Measurements from ENCODE around the gene NGFR. TPM values are rescaled to one million over a fixed set of nuclear protein-coding genes. Genes with fewer than 3 reads are reported as not detected.

NGFR gene
- total and polyA plus RNA-seq, 2 donors (not counting 1 experiment from before 2014, with no cell fraction given): 0.14 to 0.17 TPM

DNA sequence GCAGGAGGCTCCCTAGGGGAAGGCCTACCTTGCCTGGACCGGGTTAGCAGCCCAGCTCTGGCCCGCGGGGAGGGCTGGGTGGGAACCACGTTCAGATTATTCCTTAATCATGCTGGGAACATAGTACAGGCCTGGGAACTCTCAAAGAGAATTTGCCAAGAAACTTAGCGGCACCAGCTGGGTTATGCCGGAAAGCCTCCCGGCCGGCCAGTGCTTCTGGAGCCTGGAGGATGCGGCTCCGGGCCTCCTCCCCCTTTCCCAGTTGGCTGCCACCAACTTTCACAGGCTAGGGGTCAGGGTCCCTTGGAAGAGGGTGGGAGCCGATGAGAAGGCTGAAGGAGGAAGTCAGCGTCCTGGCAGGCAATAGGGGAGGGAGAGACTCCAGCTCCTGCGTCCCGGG, 10.8 kb downstream of the NGFR start:
- Histone ChIP-seq H3K36me3 (ENCODE audit: control insufficient read depth, insufficient read depth, low read length) (no peaks in the 10 kb centered on the region), H2AFZ (ENCODE audit: low read length) (no peak overlapping the region), H3K4me2 (ENCODE audit: extremely low read depth, insufficient read depth, low read length) (no peak overlapping the region), H3K27ac (ENCODE audit: insufficient read depth, low read length) (no peak overlapping the region), H3K9me3 (ENCODE audit: control insufficient read depth, insufficient read depth, low read depth, low read length) (no peaks in the 10 kb centered on the region), H3K9ac (ENCODE audit: insufficient read depth, low read length) (no peak overlapping the region), H3K4me1 (ENCODE audit: control insufficient read depth, extremely low read depth, insufficient read depth, low read length) (no peaks in the 10 kb centered on the region), H4K20me1 (ENCODE audit: control insufficient read depth, extremely low read depth, insufficient read depth, low read length) (no peaks in the 10 kb centered on the region), H3K79me2 (ENCODE audit: control insufficient read depth, insufficient read depth, low read length) (no peaks in the 10 kb centered on the region), H3K4me3 (replicated peaks in 1 of 4; ENCODE audit: control extremely low read depth in 1 of 4, insufficient read depth in 1 of 4, low read depth in 3 of 4, low read length in 4 of 4) (no peak overlapping the region), H3K27me3 (ENCODE audit: control insufficient read depth, insufficient read depth, low read length) (peaks cover 33% of the 10 kb centered on the region)
- DNase-seq (ENCODE audit: low read depth in 2 of 2): no peak
- no peak for TF ChIP-seq EZH2 (IDR thresholded peaks at IDR 0.05; ENCODE audit: low read length, missing control alignments)
- TF ChIP-seq, protein P1, sequence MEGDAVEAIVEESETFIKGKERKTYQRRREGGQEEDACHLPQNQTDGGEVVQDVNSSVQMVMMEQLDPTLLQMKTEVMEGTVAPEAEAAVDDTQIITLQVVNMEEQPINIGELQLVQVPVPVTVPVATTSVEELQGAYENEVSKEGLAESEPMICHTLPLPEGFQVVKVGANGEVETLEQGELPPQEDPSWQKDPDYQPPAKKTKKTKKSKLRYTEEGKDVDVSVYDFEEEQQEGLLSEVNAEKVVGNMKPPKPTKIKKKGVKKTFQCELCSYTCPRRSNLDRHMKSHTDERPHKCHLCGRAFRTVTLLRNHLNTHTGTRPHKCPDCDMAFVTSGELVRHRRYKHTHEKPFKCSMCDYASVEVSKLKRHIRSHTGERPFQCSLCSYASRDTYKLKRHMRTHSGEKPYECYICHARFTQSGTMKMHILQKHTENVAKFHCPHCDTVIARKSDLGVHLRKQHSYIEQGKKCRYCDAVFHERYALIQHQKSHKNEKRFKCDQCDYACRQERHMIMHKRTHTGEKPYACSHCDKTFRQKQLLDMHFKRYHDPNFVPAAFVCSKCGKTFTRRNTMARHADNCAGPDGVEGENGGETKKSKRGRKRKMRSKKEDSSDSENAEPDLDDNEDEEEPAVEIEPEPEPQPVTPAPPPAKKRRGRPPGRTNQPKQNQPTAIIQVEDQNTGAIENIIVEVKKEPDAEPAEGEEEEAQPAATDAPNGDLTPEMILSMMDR (conservative IDR thresholded peaks at IDR 0.05 in 1 of 2, IDR thresholded peaks at IDR 0.05 in 1 of 2; ENCODE audit: low read depth in 1 of 2, low read length in 2 of 2): no peak

DNA sequence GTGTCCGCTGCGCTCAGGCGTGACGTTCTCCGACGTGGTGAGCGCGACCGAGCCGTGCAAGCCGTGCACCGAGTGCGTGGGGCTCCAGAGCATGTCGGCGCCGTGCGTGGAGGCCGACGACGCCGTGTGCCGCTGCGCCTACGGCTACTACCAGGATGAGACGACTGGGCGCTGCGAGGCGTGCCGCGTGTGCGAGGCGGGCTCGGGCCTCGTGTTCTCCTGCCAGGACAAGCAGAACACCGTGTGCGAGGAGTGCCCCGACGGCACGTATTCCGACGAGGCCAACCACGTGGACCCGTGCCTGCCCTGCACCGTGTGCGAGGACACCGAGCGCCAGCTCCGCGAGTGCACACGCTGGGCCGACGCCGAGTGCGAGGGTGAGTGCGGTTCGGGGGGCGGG, 11.2 kb downstream of the NGFR start:
- no peak for TF ChIP-seq EZH2 (IDR thresholded peaks at IDR 0.05; ENCODE audit: low read length, missing control alignments)
- TF ChIP-seq, protein P1 (conservative IDR thresholded peaks at IDR 0.05 in 1 of 2, IDR thresholded peaks at IDR 0.05 in 1 of 2; ENCODE audit: low read depth in 1 of 2, low read length in 2 of 2): no peak
- Histone ChIP-seq H3K9ac (ENCODE audit: insufficient read depth, low read length) (no peak overlapping the region), H3K27me3 (ENCODE audit: control insufficient read depth, insufficient read depth, low read length) (peaks cover 33% of the 10 kb centered on the region), H3K4me1 (ENCODE audit: control insufficient read depth, extremely low read depth, insufficient read depth, low read length) (no peaks in the 10 kb centered on the region), H2AFZ (ENCODE audit: low read length) (no peak overlapping the region), H3K36me3 (ENCODE audit: control insufficient read depth, insufficient read depth, low read length) (no peaks in the 10 kb centered on the region), H3K4me3 (replicated peaks in 1 of 4; ENCODE audit: control extremely low read depth in 1 of 4, insufficient read depth in 1 of 4, low read depth in 3 of 4, low read length in 4 of 4) (no peak overlapping the region), H3K9me3 (ENCODE audit: control insufficient read depth, insufficient read depth, low read depth, low read length) (no peaks in the 10 kb centered on the region), H3K79me2 (ENCODE audit: control insufficient read depth, insufficient read depth, low read length) (no peaks in the 10 kb centered on the region), H3K4me2 (ENCODE audit: extremely low read depth, insufficient read depth, low read length) (no peak overlapping the region), H4K20me1 (ENCODE audit: control insufficient read depth, extremely low read depth, insufficient read depth, low read length) (no peaks in the 10 kb centered on the region), H3K27ac (ENCODE audit: insufficient read depth, low read length) (no peak overlapping the region)
- no peak for DNase-seq (ENCODE audit: low read depth in 2 of 2)

DNA sequence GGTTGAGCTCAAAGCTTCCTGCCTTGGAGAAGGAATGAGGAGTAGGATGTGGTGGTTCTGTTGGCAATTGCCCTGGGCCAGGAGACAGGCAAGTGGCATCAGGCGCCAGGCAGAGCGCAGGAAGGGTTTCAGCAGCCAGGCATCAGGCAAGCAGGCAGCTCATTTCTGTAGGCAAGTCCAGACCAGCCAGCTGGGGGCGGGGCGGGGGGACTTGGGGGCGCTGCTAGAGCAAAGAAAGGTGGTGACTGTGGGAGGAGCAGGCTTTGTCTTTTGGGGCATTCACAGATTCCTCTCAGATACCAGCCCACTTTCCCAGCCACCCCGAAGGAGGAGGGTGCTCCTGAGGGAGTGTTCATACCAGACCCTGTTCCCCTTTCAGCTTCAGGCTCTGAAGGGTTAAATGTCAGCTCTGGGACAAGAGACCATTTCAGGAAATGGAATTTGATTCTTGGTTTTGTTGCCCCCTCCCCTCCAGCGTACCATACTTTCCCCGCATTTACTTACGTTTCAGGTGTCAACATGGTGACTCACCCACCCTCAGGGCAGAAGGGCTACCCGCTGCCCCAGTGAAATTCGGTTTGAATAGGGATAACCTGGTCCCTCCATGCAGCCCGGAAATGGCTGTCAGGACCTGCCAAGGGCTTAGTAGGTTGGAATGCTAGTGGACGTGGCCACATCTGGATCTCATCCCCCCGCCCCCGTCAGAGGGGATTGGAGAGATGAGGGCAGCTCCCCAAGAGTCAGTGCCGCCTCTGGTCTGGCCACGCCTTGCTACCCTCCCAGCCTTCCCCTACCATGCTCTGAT, 13.2 kb downstream of the NGFR start:
- Histone ChIP-seq H3K27ac (ENCODE audit: insufficient read depth, low read length) (no peak overlapping the region), H3K4me1 (ENCODE audit: control insufficient read depth, extremely low read depth, insufficient read depth, low read length) (no peaks in the 10 kb centered on the region), H3K9ac (ENCODE audit: insufficient read depth, low read length) (no peak overlapping the region), H2AFZ (ENCODE audit: low read length) (no peak overlapping the region), H3K27me3 (ENCODE audit: control insufficient read depth, insufficient read depth, low read length) (peaks cover 29% of the 10 kb centered on the region), H3K4me2 (ENCODE audit: extremely low read depth, insufficient read depth, low read length) (no peak overlapping the region), H4K20me1 (ENCODE audit: control insufficient read depth, extremely low read depth, insufficient read depth, low read length) (no peaks in the 10 kb centered on the region), H3K36me3 (ENCODE audit: control insufficient read depth, insufficient read depth, low read length) (no peaks in the 10 kb centered on the region), H3K4me3 (replicated peaks in 1 of 4; ENCODE audit: control extremely low read depth in 1 of 4, insufficient read depth in 1 of 4, low read depth in 3 of 4, low read length in 4 of 4) (no peak overlapping the region), H3K79me2 (ENCODE audit: control insufficient read depth, insufficient read depth, low read length) (no peaks in the 10 kb centered on the region), H3K9me3 (ENCODE audit: control insufficient read depth, insufficient read depth, low read depth, low read length) (no peaks in the 10 kb centered on the region)
- no peak for TF ChIP-seq EZH2 (IDR thresholded peaks at IDR 0.05; ENCODE audit: low read length, missing control alignments)
- TF ChIP-seq, protein P1 (conservative IDR thresholded peaks at IDR 0.05 in 1 of 2, IDR thresholded peaks at IDR 0.05 in 1 of 2; ENCODE audit: low read depth in 1 of 2, low read length in 2 of 2): no peak
- no peak for DNase-seq (ENCODE audit: low read depth in 2 of 2)
